Measurements from ENCODE around the gene GNG4.

GNG4 gene

GRCh38 chr1:235649368-235650163 is at the start of gene GNG4:
TSS of gene GNG4 (minus strand) at chr1:235649784. CDS start at chr1:235583838, 65,946 bp downstream.
- DNase-seq: peak; percentile 46

GRCh38 chr1:235697508-235697907 is 47.9 kb upstream of the GNG4 start:
- peak; percentile 9 for DNase-seq

GRCh38 chr1:235689356-235689755 is 39.8 kb upstream of the GNG4 start:
- DNase-seq: no peak

GRCh38 chr1:235688096-235688495 is 38.5 kb upstream of the GNG4 start:
- DNase-seq: no peak

DNA sequence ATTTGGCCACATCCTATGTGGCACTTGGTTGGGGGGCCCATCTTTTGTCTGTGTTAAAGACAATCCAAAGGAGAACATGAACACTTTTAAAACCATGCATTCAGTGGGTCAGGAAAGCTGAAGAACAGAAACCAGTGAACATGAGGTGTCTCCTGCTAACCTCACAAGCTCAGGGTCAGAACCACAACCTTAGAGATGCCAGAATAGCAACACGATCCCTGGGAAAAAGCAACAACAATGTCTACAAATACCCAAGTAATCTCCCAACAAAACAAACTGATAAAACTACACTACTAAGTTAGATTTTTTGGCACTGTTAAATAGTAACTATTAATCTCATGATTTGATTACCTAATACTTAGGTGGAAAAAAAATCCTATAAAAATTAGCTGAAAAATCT is 34.1 kb upstream of the GNG4 start:
- DNase-seq: no peak

GRCh38 chr1:235682216-235682615 is 32.6 kb upstream of the GNG4 start:
- DNase-seq: no peak

- DNase-seq: no peak
These were observed 30.1 kb upstream of the GNG4 start for GRCh38 chr1:235679644-235680043.

GRCh38 chr1:235679005-235679404 is 29.4 kb upstream of the GNG4 start:
- DNase-seq: no peak

DNA sequence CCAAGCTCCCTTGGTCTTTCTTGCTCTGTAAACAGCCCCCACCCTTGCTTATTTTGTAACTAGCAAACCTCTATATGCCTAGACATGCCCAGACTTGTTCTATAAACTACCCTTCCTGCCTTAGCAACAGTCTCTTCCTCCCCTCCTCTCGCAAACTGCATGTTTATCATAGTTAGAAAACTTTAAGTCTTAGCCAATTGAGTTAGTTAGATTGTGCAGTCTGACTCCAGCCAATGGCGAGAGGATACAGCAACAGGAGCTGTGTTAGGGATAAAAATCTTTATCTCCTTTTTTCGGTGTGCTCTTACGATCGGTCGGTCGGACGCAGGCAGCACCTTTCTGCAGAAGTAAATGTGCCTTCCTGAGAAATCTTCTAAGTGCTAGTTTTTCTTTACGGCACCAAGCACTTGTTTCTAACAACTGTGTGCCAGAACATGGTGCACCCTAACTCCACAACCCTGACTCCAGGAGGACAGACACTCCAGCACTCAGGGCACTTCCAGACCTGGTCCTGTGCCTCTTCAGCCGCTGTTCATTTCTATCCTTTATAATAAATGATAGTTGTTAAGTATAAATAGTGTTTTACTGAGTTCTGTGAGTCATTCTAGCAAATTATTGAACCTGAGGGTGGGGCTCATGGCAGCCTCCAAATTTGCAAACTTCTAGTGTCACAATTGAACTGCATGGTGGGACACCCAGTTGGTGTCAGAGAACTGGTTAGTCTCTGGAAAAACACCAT is 25.7 kb upstream of the GNG4 start:
- no peak for DNase-seq

- DNase-seq: no peak
These were observed 24.4 kb upstream of the GNG4 start for GRCh38 chr1:235673981-235674380.

DNA sequence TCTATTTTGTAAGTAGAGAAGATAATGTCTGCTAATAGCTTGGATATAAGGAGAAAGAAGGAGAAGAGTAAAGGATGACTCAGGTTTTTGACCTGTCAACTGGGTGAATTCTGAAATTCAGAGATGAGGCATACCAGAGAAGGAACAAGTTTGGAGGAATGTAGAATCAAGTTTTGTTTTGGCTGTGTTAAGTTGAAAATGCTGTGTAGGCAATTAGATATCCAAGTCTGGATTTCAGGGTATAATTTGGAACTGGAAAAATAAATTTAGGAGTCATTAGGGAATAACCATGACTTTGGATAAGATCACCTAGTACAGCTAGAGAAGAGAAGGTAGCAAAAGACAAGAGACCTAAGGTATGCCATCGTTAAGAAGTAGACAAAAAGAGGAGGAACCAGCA is 22.4 kb upstream of the GNG4 start:
- DNase-seq: no peak

DNA sequence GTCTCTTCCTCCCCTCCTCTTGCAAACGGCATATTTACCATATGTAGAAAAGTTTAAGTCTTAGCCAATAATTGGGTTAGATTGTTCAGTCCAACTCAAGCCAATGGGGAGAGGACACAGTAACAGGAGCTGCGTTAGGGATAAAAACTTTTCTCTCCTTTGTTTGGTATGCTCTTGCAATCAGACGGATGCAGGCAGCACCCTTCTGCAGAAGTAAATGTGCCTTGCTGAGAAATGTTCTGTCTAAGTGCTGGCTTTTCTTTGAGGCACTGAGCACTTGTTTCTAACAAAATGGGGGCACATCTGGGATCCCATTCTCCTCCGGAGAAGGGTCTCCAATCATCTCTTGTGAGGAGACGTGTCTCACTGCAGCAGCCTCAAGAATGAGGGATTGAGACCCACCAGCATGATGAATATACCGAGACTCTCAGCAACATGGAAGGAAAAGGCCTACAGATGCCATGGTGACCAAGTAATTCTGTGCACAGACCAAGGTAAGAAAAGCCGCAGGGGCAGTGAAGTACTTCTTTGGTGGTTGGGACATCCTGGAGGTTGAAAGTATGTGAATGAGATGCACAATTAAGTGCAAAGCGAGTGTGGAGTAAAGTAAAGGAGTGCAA is 20.7 kb upstream of the GNG4 start:
- no peak for DNase-seq

- no peak for DNase-seq
These were observed 19.7 kb upstream of the GNG4 start for GRCh38 chr1:235669277-235669676.

DNA sequence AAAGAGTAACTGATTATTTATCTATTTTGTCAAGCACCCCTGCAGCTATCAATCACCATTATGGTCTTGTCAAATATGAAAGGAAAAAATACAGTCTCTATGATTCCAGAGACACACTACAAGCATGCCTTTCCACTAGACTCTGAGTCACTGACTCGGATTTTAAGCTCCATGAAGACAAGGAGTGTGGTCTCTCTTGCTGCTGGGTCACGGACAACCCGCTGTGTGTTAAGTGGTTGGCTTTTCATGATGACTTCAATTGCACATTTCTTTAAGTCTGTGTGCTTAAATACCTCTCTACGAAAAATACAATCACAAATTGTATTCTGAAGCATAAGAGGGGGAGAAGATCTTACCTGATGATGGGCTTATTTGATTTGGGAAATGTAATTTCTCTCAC is 14.0 kb upstream of the GNG4 start:
- no peak for DNase-seq

GRCh38 chr1:235661568-235661967 is 12.0 kb upstream of the GNG4 start:
- DNase-seq: no peak

- DNase-seq: no peak
These were observed 9.7 kb upstream of the GNG4 start for GRCh38 chr1:235659186-235659771.

- DNase-seq: no peak
These were observed 8.4 kb upstream of the GNG4 start for GRCh38 chr1:235657747-235658526.

DNA sequence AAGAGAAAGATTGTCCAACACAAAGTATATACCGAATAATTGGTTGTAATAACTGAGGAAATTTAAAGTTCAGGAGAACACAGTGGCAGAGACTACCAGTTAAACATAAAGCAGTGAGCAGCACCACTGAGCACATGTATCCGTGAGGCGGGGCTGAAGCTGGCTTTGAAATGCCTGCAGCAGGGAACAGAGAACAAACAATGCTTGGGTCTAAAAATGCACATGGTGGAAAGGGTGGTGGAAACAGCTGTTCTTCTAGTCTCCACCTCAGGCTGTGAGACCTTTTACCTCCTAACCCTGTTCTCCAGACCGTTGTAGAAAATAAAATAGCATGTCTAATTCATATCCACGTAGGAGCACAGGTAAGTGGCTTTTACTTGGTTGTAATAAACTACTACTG is 7.7 kb upstream of the GNG4 start:
- DNase-seq: no peak

GRCh38 chr1:235652364-235652763 is 2.8 kb upstream of the GNG4 start:
- DNase-seq: no peak

DNA sequence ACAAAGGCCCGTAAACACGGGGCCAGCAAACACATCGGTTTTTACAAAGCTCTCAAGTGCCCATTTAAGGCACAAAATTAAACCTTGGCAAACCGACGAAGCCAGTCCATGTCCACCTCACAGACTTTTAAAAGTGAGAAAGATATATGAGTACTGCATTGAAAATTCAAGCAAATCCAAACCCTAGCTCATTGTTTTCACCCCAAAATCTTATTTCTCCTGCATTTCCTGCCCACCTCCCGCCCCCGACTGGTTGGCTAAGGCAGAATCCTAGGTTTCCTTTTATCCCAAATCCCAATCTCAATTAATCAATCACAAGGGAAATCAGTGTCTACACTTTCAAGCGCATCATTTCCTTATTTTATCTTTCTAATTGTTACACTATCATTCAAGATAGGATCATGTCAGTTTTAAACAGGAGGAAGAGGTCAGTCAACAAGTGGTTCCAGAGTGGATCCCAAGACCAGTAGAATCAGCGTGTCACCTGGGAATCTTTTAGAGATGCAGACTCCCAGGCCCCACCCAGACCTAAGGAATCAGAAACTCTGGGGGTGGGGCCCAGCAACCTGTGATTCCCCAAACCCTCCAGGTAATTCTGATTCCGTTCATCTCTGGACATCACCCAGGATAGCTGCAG is 1.7 kb upstream of the GNG4 start:
- DNase-seq: no peak

DNA sequence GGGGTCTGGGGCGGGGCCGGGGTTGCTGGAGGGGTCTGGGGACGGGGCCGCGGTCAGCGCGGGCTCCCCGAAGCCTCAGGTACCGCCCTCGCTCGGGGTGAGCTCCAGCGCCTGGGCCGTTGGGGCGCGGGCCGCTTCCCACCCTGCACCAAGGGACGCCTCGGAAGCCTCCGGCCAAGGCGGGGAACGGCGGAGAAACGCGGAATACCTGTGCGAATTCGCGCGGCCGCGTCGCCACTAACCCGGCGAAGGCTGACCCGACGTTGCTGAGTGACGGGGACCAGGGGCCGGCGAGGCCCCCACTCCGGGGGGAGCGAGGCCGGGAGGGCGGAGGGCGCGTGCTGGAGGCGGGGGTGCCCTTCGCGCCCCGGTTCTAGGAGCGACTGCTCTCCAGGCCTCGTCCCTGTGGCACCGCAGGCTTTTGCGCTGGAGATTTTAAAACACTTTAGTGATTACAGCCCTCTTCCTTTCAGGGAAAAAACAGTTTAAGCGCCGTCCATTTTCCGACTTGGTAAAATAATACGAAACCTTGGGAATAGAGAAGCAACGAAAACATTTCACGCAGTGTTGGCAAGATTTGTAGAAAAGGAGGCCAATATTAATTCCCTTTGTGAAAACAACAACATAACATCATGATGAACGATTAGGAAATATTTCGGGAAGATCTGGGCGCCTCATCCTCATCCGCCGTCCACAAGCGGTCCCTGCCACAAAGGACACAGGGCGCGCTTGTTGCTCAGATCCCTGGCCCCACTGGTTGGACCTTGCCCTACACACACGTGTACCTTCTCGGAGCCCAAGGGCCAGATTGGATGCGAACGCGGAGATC is 971 bp upstream of the GNG4 start:
- DNase-seq: peak; percentile 24
